Calu3 (cell line): ENCODE data around the gene MYO19. TPM values are rescaled to one million over a fixed set of nuclear protein-coding genes. Genes with fewer than 3 reads are reported as not detected.

Experiments
- BruUV-seq: library from RNA; stranded (reverse); fragments of 400-500 nt; replicated peaks from 2 replicates; lab custom pipeline; 2021; lab: Mats Ljungman, UMichigan
- CTCF ChIA-PET: fragments of 300-600 bp; sonication (Branson Sonifier 250); formaldehyde crosslinking; loops from one replicate; lab custom pipeline; 2022; ENCODE audit warnings: antibody characterized with exemption; lab: Charles Lee
- DNase-seq: peaks from one replicate; pipeline ENCODE4 v3.0.0; 2022
- H3K27ac Mint-ChIP-seq: one replicate; pipeline ENCODE4 v1.8.0; 2022; ENCODE audit warnings: mixed read lengths; ENCODE audit not compliant: unreplicated experiment
- H3K27me3 Mint-ChIP-seq: one replicate; pipeline ENCODE4 v1.8.0; 2022; ENCODE audit warnings: mixed read lengths; ENCODE audit not compliant: unreplicated experiment
- H3K36me3 Mint-ChIP-seq: one replicate; pipeline ENCODE4 v1.8.0; 2022; ENCODE audit warnings: mild to moderate bottlenecking, moderate library complexity, mixed read lengths; ENCODE audit not compliant: insufficient read depth, unreplicated experiment
- H3K4me1 Mint-ChIP-seq: one replicate; pipeline ENCODE4 v1.8.0; 2022; ENCODE audit warnings: mild to moderate bottlenecking, low read depth, mixed read lengths; ENCODE audit not compliant: unreplicated experiment
- H3K4me3 Mint-ChIP-seq: one replicate; pipeline ENCODE4 v1.8.0; 2022; ENCODE audit warnings: mild to moderate bottlenecking, low read depth, moderate library complexity, mixed read lengths; ENCODE audit not compliant: unreplicated experiment
- H3K9me3 Mint-ChIP-seq: one replicate; pipeline ENCODE4 v1.8.0; 2022; ENCODE audit warnings: low read depth, mixed read lengths; ENCODE audit not compliant: unreplicated experiment
- CTCF ChIP-seq: fragments of 200-600 bp; IDR thresholded peaks from one replicate; pipeline ENCODE4 v1.8.0; 2022; ENCODE audit warnings: antibody characterized with exemption; ENCODE audit not compliant: unreplicated experiment
- intact Hi-C: fragments of 100-400 bp; cut with micrococcal nuclease; formaldehyde crosslinking; loops from one replicate; pipeline ENCODE4 v1.10.0; 2022; ENCODE audit not compliant: unreplicated experiment
- total RNA-seq: library from RNA; stranded (reverse); gene quantifications from 2 replicates; pipeline ENCODE4 v1.2.3, GENCODE V29; 2022

MYO19 gene
- total RNA-seq, 1 experiment from 2014 or later, result 156 TPM

- no peak overlapping the region for H3K27ac Mint-ChIP-seq
- no peaks in the 10 kb centered on the region for H3K9me3 Mint-ChIP-seq
- no peak for DNase-seq
- H3K4me1 Mint-ChIP-seq, result no peaks in the 10 kb centered on the region
- peaks cover 70% of the 10 kb centered on the region for H3K36me3 Mint-ChIP-seq
- no peaks in the 10 kb centered on the region for H3K27me3 Mint-ChIP-seq
- CTCF ChIA-PET, result interaction anchor here (0.8 to 1.1 kb wide), 2 partner anchors 9 to 33 kb away, joined by 3 read pairs; no protein-coding TSS in a partner anchor
- H3K4me3 Mint-ChIP-seq, result no peak overlapping the region
- intact Hi-C loops, result no loop called here
- TF ChIP-seq CTCF, result no peak
- no TSS peak for BruUV-seq
Observed at GRCh38 chr17:36576793-36577192, 42.1 kb upstream of the MYO19 start.

GRCh38 chr17:36575028-36575427, 40.4 kb upstream of the MYO19 start:
- H3K4me1 Mint-ChIP-seq, result no peaks in the 10 kb centered on the region
- H3K27ac Mint-ChIP-seq, result no peak overlapping the region
- BruUV-seq, result no TSS peak
- H3K4me3 Mint-ChIP-seq, result no peak overlapping the region
- H3K27me3 Mint-ChIP-seq, result no peaks in the 10 kb centered on the region
- H3K36me3 Mint-ChIP-seq, result peaks cover 73% of the 10 kb centered on the region
- H3K9me3 Mint-ChIP-seq, result no peaks in the 10 kb centered on the region
- TF ChIP-seq CTCF, result no peak
- intact Hi-C loops, result no loop called here
- no peak for DNase-seq
- CTCF ChIA-PET, result no interaction called here

GRCh38 chr17:36566081-36566480, 31.4 kb upstream of the MYO19 start:
- CTCF ChIA-PET, result interaction anchor here (1.9 kb wide), 1 partner anchor 21 kb away, joined by 7 read pairs; the partner anchor contains the start of gene GGNBP2
- no TSS peak for BruUV-seq
- TF ChIP-seq CTCF, result no peak
- Mint-ChIP-seq H3K27me3 (no peaks in the 10 kb centered on the region), H3K4me1 (no peaks in the 10 kb centered on the region), H3K36me3 (peaks cover 96% of the 10 kb centered on the region), H3K9me3 (no peaks in the 10 kb centered on the region), H3K4me3 (no peak overlapping the region), H3K27ac (peak overlapping the region; percentile 27)
- DNase-seq, result no peak
- intact Hi-C loops, result loop anchor here (5.0 kb wide), 1 partner anchor 651 kb away; no protein-coding TSS in a partner anchor

GRCh38 chr17:36553459-36553858, 18.8 kb upstream of the MYO19 start:
- CTCF ChIA-PET, result interaction anchor here (0.6 to 1.5 kb wide), 5 partner anchors 8 to 606 kb away, joined by 3 to 6 read pairs (median 3); partner anchors contain the start of gene MRM1
- Mint-ChIP-seq H3K27ac (peak overlapping the region; percentile 9), H3K9me3 (no peaks in the 10 kb centered on the region), H3K4me1 (peaks cover 30% of the 10 kb centered on the region), H3K4me3 (no peak overlapping the region), H3K27me3 (no peaks in the 10 kb centered on the region), H3K36me3 (peaks cover 83% of the 10 kb centered on the region)
- no TSS peak for BruUV-seq
- DNase-seq, result no peak
- TF ChIP-seq CTCF, result no peak
- intact Hi-C loops, result loop anchor here (2.0 kb wide), 1 partner anchor 37 kb away; the partner anchor contains the start of gene DHRS11
